HL-60 (cell line): ENCODE measurements around the gene EPHB3.

Experiments used
- DNase-seq, 2 experiments: peaks; one replicate each; pipeline ENCODE4 v3.0.0-alpha.2; 2010 to 2020; ENCODE audit warnings: low read depth in 1 of 2, low spot score in 1 of 2
- H3K27ac ChIP-seq: fragments of 250-450 bp; sonication (Bioruptor Pico); replicated peaks from 2 replicates; pipeline ENCODE4 v1.5.1; 2020; ENCODE audit warnings: mild to moderate bottlenecking, moderate library complexity
- H3K27me3 ChIP-seq: fragments of 250-450 bp; sonication (Bioruptor Pico); 2 replicates; pipeline ENCODE4 v1.5.1; 2021; ENCODE audit warnings: mild to moderate bottlenecking, moderate library complexity; ENCODE audit not compliant: insufficient read depth, poor library complexity, severe bottlenecking
- H3K4me3 ChIP-seq: replicated peaks from 2 replicates; pipeline ENCODE4 v1.5.1; 2011; ENCODE audit warnings: mild to moderate bottlenecking, control low read depth, low read length; ENCODE audit not compliant: insufficient read depth
- GABPA ChIP-seq: IDR thresholded peaks from 2 replicates; pipeline ENCODE4 v1.6.1; 2012; ENCODE audit warnings: low read depth
- POLR2AphosphoS5 ChIP-seq: IDR thresholded peaks from 2 replicates; pipeline ENCODE4 v1.6.1; 2012; ENCODE audit warnings: low read depth
- SPI1 ChIP-seq: IDR thresholded peaks from 2 replicates; pipeline ENCODE4 v1.6.1; 2012; ENCODE audit warnings: low read depth, mild to moderate bottlenecking, borderline replicate concordance
- TF ChIP-seq, protein P1 (sequence below): IDR thresholded peaks from 2 replicates; pipeline ENCODE4 v1.6.1; 2012; ENCODE audit warnings: low read depth; ENCODE audit not compliant: insufficient replicate concordance
- TF ChIP-seq, protein P2 (sequence below): IDR thresholded peaks from one replicate; pipeline ENCODE4 v1.5.1; 2011; ENCODE audit warnings: low read length, control low read depth, inconsistent platforms; ENCODE audit not compliant: insufficient read depth

EPHB3 gene

DNA sequence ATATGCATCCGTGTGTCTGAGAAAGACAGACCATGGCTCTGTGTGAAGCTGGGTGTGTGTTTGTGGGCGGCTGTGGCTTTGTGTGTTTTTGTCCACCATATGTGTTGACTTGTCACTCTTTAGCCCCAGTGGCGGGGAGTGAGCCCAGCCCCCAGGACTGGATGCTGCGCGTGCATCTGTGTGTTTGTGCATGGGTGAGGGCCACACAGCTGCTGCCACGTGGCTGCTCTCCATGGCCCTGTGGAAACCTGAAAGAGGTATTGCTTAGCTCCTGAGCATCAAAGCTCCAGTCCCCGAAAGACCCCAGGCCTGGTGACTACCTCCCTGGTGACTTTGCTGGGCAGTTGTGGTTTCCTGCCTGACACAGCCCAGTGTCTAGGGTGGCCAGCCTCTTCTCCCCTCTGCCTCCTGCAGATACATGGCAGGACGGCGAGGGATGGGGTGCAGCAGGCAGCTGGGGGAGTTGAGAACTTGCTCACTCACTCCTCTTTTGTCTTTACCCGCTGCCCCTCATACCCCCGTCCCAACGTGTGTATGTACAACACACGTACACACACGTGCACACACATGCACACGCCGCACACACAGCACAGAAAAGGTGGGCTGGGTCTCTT lies 6.5 kb downstream of the EPHB3 start:
- DNase-seq = no peak
- TF ChIP-seq GABPA = no peak
- TF ChIP-seq, protein P1, sequence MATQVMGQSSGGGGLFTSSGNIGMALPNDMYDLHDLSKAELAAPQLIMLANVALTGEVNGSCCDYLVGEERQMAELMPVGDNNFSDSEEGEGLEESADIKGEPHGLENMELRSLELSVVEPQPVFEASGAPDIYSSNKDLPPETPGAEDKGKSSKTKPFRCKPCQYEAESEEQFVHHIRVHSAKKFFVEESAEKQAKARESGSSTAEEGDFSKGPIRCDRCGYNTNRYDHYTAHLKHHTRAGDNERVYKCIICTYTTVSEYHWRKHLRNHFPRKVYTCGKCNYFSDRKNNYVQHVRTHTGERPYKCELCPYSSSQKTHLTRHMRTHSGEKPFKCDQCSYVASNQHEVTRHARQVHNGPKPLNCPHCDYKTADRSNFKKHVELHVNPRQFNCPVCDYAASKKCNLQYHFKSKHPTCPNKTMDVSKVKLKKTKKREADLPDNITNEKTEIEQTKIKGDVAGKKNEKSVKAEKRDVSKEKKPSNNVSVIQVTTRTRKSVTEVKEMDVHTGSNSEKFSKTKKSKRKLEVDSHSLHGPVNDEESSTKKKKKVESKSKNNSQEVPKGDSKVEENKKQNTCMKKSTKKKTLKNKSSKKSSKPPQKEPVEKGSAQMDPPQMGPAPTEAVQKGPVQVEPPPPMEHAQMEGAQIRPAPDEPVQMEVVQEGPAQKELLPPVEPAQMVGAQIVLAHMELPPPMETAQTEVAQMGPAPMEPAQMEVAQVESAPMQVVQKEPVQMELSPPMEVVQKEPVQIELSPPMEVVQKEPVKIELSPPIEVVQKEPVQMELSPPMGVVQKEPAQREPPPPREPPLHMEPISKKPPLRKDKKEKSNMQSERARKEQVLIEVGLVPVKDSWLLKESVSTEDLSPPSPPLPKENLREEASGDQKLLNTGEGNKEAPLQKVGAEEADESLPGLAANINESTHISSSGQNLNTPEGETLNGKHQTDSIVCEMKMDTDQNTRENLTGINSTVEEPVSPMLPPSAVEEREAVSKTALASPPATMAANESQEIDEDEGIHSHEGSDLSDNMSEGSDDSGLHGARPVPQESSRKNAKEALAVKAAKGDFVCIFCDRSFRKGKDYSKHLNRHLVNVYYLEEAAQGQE = no peak
- no peak for TF ChIP-seq SPI1
- TF ChIP-seq, protein P2, sequence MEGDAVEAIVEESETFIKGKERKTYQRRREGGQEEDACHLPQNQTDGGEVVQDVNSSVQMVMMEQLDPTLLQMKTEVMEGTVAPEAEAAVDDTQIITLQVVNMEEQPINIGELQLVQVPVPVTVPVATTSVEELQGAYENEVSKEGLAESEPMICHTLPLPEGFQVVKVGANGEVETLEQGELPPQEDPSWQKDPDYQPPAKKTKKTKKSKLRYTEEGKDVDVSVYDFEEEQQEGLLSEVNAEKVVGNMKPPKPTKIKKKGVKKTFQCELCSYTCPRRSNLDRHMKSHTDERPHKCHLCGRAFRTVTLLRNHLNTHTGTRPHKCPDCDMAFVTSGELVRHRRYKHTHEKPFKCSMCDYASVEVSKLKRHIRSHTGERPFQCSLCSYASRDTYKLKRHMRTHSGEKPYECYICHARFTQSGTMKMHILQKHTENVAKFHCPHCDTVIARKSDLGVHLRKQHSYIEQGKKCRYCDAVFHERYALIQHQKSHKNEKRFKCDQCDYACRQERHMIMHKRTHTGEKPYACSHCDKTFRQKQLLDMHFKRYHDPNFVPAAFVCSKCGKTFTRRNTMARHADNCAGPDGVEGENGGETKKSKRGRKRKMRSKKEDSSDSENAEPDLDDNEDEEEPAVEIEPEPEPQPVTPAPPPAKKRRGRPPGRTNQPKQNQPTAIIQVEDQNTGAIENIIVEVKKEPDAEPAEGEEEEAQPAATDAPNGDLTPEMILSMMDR = no peak
- Histone ChIP-seq H3K27me3 (peaks cover 30% of the 10 kb centered on the region), H3K27ac (no peak overlapping the region), H3K4me3 (no peak overlapping the region)

DNA sequence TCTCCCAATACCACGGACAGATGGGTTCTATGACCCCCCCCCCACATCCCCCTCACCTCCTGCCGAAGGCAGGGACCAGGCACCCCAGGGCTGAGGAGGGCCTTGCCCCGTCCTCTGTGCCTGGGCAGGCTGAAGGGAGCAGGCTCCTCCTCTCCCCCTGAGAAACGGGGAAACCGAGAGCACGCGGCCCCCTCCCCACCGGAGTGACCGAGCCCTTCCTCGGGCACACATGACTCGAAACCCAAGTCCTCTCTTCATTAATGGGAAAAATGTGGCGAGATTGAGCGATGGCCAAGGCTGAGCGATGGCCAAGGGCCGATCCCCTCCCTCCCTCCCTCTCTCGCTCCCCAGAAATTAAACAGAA lies 7.0 kb downstream of the EPHB3 start:
- TF ChIP-seq, protein P2 = no peak
- TF ChIP-seq POLR2AphosphoS5 = no peak
- TF ChIP-seq, protein P1 = no peak
- TF ChIP-seq GABPA = no peak
- TF ChIP-seq SPI1 = no peak
- Histone ChIP-seq H3K27ac (no peak overlapping the region), H3K27me3 (peaks cover 29% of the 10 kb centered on the region), H3K4me3 (peak overlapping the region; percentile 30)
- no peak for DNase-seq

DNA sequence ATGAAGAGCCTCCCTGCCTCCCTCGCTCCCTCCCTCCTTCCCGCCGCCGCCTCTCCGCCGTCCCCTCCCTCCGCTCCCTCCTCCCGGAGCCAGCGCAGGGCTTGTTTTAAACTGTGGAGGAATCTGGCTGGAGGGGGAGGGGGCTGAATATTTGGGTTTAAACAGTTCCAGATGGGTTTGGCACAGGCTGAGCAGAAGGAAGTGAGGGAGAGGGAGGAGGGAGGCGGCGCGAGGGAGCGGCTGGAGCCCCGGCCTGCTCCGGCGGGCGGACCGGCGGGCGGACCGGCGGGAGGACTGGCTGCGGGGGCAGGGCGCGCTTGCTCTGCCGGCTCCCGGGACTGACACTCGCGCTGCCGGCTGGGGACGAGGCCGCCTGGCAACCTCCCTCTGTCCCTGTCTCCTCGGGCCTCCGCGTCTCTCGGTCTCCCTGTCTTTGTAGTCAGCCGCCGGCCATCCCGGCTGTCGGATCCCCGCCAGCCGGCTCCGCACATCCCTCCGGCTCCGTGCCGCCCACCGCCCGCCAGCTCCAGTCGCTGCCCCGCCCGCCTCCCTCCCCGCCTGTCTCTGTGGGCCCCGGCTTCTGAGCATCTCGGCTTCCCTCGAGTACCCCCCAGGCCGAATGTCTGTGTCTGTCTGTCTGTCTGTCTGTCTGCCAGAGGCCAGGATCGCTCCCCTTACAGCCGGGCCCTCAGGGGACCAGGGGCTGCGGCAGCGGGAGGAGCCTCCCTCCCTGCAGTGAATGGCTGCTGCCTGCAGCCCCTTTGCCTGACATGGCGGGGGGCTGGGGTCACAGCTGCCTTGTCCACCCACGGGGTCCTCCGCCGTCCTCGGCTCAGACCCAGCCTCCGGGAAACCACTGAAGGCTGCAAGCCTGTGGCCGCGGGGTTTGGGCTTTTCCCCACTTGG lies 7.6 kb downstream of the EPHB3 start:
- DNase-seq = peak in 1 of 2 experiments; percentile 13
- peak overlapping the region; percentile 30 for H3K4me3 ChIP-seq
- H3K27me3 ChIP-seq = peaks cover 27% of the 10 kb centered on the region
- TF ChIP-seq, protein P2 = no peak
- TF ChIP-seq GABPA = no peak
- TF ChIP-seq POLR2AphosphoS5 = no peak
- TF ChIP-seq, protein P1 = no peak
- H3K27ac ChIP-seq = no peak overlapping the region
